Measurements from ENCODE around the gene HS3ST3A1.

DNA sequence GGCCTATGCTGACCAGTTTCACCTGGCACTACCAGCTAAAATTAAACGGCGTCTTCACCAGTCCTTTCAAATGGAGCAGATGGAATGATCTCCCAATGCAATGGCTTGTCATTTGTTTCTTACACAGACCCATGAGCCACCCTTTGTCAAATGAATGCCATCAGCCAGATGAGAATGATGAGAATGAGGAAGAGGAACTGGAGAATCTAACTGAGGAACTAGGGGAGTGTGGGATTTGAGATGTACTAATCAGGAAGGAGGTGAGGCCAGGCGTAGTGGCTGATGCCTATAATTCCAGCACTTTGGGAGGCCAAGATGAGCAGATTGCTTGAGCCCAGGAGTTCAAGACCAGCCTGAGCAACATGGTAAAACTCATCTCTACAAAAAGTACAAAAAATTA lies 116.4 kb downstream of the HS3ST3A1 start:
- TF ChIP-seq YY1 (IDR thresholded peaks at IDR 0.05; ENCODE audit: insufficient read depth, insufficient read length) (no peak), SUZ12 (IDR thresholded peaks at IDR 0.05; ENCODE audit: extremely low read depth, insufficient read depth, insufficient read length) (no peak), ZNF274 (IDR thresholded peaks at IDR 0.05; ENCODE audit: low read depth, low read length) (no peak)
